HG02623 (cell line): ENCODE results near the gene ANXA1.
"Not testable (repeated sequence)": the region's sequence is repeated elsewhere in the genome, so short reads cannot be mapped to it uniquely, and the experiment has no call there.

ENCODE experiments used
- ATAC-seq: cut with Tn5 transposase; IDR thresholded peaks from one replicate; pipeline ENCODE4 v1.9.1; 2021; ENCODE audit warnings: moderate library complexity; ENCODE audit not compliant: unreplicated experiment

Gene ANXA1

DNA sequence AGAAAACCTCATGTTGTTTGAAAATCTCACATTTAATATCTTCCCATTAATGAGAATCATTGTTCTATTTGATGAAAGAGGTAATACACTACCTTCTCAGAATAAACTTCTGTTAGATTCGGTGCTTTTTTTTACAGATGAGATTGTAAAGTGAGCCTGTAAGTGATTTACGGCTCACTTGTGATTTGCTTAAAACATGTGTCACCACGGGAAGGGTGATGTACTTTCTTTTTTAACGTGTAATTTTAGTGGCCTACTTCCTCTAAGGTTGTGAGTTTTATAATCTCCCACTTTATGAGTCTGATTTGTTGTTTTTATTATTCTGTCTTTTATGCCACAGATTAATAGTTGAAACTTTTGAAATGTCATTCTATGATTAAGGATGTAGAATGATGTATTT, 15.9 kb downstream of the ANXA1 start:
- peak; percentile 53 for ATAC-seq

DNA sequence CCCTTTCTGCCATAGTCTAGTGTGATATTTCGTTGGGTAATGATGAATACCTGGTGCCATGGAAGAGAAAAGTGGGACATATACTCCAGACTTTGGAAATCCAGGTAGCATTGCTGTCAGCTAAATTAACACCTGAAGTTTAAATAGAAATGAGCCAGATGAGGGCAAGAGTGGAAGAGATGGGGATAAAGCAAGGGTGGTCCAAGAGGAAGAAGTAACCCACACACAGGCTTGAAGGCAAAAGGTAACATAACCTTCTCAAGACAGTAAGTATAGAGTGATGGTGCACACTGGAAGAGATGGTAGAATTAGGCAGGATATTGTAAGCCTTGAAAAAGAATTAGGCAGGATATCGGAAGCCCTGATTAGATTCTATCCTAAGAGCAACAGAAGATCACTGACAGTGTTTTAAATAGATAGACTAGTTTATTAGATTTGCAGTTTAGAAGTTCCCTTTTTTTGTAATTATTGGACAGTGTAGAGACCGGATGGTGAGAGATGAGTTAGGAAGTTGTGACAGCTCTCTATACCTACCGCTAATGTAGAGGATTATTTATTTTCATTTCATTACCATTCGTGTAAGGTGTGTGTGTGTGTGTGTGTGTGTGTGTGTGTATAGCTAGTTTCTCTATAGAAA, 16.8 kb downstream of the ANXA1 start:
- no peak for ATAC-seq

DNA sequence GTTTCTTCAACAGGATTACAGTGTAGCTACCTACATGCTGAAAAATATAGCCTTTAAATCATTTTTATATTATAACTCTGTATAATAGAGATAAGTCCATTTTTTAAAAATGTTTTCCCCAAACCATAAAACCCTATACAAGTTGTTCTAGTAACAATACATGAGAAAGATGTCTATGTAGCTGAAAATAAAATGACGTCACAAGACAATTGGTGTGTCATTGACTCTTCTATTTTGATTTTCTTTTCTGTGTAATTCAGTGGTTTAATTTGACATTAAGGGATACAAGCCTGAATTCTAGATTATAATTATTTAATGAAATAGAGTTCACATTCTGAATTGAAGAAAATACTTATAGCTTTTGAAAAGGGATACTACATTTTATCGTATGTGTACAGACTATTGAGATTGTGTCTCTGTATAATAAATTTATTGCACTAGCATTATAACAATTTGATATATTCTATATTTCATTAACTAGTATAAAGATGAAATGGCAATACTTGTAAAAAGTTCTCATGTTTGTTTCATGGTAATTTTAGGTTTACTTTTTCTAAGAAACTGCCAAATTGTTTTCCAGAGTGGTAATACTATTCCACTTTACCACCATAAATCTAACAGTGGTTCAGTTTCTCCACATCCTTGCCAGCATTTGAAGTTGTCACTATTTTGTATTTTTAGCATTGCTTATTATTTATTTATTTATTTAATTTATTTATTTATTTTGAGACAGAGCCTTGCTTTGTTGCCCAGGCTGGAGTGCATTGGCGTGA, 18.7 kb downstream of the ANXA1 start:
- no peak for ATAC-seq

DNA sequence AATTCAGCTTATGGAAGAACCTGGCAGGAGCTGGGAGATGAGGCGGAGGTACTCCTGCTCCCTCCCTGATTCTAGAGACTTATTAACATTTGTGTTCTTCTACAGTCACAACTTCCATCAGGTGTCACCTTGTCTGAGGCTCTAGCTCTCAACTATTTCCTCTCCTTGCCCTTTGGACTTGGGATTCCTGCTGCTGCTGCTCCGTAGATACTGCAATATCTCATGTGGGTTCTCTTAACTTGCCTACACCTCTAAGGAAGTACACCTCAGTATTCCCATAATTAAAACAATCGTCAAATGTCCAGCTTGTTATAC, 21.2 kb downstream of the ANXA1 start:
- ATAC-seq, result no peak

DNA sequence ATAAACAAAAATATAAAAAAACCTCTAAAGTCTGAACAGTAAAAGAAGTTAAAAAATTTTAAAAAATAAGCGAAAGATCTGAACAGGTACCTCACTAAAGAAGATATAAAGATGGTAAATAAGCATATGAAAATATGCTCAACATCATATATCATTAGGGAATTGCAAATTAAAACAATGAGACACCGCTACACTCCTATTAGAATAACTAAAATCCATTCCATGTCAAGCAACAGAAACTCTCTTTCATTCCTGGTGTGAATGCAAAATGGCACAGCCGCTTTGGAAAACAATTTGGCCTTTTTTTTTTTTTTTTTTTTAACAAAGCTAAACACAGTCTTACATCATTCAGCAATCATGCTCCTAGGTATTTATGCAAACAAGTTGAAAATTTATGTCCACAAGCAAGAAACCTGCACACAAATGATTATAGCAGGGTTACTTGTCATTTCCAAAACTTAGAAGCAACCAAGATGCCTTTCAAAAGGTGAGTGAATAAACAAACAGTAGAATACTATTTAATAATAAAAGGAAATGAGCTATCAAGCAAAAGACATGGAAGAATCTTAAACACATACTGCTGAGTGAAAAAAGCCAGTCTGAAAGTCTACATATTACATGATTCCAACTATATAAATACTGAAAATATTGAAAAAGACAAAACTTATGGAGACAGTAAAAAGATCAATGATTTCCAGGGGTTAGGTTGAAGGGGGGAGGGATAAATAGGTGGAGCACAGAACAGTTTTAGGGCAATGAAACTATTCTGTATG, 22.1 kb downstream of the ANXA1 start:
- no peak for ATAC-seq

DNA sequence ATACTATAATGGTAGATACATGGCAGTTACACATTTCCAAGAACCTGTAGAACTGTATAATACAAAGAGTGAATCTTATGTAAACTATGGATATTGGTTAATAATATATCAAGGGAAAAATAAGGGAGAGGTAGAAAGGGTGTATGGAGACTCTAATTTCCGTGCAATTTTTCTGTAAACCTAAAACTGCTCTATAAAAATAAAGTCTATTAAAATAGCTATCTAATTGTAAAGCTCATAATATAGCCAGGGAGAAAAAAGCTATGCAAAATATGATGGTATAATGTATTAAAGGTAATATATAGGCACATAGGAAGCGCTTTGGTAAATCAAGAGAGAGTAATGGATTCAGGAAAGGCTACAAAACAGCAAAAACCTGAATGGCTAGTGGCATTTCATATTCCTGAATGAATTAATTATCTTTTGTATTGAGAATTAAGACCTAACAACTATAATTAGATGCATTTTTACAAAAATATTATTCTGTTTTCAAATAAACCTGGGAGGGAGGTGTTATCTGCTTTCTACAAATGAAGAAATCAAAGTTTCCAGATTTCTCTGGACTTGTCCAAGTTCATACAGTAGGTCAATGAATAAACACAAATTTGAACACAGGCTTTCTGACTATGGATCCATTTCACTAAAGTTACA, 22.8 kb downstream of the ANXA1 start:
- no peak for ATAC-seq

DNA sequence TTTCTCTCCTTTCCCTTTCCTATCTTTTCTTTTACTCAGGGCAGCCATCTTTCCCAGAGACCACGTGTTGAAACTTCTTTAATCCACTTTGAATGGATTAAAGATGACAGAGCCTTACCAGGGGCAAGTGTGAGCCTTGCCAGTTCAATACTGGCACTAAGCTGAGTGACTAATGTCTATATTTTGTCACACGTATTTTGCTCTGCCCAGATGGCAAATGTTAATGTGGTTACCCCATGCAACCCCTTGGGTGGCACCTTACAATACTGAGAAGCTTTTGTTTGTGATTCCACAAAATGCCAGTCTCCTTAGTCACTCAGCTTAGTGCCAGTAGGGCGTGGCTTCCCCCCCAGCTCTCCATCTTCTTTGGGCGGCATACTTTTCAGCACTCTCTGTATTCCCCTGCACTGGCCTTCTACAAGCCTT, 24.8 kb downstream of the ANXA1 start:
- no peak for ATAC-seq

DNA sequence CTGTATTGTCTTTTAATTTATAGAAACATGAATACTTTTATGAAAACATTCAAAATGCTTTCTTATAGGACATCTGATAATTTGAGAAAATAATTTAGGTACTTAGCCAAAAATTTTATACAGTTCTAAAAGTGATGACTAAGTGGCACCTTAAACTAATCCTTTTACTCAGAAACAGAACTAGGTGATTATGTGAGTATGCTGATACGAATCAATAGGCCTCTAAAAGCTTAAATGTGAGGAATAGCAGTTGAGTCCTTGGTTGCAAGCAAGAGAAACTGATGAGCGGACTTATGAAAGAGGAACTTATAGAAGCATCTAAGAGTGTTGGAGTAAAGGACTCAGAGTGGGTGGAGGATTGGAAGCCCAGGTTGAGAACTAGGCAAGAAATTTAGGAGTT, 26.4 kb downstream of the ANXA1 start:
- no peak for ATAC-seq

DNA sequence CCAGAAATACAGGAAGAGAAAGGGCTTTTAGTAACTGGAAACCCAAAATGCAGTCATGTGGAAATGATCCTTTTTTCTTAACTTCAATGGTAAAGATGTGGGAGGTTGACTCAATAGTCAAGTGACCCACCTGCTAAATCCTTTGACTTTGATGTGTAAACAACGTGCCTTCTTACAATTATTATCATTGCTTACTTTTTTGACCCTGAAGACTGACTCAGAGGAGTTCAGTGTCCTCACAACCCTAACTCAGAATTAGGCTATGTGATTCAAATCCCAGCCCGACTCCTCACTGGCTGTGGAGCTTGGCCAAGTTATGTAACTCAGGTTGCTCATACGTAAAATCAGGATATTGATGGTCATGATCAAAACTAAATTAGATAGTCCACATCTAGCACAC, 27.9 kb downstream of the ANXA1 start:
- no peak for ATAC-seq

DNA sequence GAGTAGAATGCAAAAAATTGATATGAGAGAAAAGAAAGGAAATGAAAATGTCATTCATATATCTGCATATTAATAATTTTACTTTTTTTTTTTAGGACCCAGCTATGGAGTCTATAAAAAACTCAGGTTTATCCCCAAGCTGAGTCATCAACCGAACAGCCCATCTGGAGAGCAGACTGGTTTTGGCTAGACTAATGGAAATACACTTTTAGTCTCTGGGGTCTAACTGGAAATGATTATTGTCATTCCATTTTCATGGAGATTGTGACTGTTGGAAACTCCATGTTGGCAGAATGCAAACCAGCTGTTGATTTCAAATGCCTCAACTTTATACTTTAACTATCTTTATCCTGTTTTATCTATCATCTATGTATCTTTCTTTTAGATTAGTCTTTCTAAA, 28.7 kb downstream of the ANXA1 start:
- ATAC-seq, result no peak

DNA sequence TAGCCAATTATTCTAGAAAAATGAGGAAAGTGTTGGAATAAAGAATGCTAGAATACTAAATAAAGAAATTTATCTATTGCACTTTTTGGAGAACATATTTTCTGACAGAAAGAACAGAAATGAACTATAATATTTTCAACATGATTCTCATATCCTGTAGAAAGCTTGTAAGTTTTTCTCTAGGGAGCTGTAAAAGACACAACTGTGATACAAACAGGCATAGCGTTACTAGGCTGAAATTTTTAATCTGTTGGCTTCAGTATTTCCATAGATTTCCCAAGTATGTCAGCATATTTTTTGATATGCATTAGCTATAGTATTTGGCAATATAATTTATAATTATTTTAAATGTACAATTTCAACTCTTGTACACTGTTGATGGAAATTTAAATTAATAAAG, 31.3 kb downstream of the ANXA1 start:
- no peak for ATAC-seq

DNA sequence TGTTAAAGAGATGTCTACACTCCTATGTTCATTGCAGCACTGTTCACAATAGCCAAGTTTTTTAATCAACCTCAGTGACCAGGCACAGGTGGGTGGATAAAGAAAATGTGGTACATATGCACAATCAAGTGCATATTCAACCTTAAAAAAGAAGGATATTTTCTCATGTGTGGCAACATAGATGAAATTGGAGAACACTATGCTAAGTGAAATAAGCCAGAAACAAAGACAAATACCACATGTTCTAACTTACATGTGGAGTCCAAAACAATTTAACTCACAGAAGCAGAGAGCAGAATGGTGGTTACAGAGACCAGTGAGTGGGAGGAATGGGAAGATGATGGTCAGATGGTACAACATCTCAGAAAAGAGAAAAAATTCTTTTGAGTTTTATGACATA, 31.8 kb downstream of the ANXA1 start:
- ATAC-seq, result no peak

DNA sequence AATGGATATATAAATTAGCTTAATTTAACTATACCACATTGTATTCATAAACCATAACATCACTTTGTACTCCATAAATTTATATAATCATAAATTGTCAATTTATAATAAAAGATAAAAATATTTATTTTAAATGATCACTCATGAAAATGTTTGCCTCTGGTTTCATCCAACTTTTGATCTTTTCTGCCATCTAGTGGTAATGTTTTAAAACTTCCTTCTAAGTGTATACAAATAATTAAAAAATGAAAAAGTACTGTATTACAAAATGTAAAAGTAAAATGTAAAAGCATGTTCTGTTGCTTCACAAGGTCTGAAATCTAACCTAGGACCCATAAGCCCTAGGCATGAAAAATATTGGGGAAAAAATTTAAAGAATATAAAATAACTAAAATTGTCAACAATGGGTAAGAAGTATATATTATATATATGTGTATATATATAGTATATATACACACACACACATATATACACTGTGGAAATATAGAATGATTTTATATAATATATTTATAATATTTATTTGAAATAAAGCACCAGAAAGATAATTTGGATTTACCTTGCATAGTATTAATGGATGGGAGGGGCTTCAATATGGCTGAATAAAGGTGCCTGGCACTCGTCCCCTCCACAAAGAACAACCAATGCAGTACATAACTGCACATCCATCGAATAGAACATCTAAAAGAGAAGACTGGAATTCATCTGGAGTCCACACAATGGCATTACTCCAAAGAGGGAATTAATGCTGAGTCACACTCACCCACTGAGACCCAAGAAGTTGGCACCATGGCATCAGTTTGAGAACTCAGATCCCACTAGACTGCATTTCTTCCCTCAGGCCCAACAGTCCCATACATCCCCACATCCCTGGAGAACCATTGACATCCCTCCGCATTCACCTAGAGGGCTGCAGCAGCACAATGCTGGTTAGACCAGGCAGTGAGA, 32.5 kb downstream of the ANXA1 start:
- no peak for ATAC-seq

DNA sequence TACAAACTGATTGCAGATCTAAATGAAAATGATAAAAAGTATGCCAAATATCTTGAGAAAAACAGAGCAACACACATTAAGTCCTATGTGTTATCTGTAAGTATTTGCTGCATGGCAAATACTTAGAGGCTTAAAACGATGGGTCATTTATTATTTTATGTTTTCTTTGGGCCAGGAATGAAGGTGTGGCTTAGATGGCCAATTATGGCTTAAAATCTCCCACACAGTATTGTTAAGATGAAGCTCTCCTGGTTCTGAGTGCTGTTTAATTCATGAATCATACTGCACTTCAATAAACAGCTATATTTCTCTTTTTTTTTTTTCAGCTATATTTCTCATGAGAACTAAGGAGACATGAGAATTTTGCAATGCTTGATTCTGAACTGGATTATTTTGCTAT, 39.4 kb downstream of the ANXA1 start:
- not testable (repeated sequence) for ATAC-seq

DNA sequence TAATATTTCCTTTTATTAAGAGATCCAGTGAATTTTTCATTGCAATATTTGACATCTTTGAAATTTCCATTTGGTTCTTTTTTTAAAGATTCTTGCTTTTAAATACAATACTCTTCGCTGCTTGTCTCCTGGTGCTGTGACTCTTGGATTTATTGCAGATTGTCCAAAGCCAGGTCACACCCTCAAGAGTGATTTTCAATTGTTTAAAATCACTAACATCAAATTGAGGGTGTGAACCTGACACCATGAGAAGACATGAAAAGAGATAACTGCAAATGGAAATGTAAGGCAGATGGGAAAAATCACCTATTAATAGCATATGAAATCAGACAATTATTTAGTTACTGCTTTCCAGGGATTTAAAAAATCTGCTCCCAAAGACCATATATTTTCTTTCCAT, 42.6 kb downstream of the ANXA1 start:
- ATAC-seq, result no peak

DNA sequence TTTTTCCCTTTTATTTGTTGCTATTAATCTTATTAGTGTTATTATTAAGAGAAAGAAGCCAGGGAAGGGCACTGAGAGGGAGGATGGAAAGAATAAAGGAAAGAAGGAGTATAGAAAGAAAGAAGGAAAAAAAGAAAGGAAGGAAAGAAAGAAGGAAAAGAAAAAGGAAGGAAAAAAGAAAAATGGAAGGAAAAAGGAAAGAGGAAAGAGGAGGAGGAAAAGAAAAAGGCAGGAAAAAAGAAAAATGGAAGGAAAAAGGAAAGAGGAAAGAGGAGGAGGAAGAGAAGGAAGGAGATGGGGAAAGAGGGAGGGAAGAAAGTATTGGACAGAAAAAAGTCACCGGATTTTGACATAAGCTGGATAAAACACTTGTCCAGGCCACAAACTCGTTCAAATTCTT, 47.8 kb downstream of the ANXA1 start:
- ATAC-seq, result no peak

DNA sequence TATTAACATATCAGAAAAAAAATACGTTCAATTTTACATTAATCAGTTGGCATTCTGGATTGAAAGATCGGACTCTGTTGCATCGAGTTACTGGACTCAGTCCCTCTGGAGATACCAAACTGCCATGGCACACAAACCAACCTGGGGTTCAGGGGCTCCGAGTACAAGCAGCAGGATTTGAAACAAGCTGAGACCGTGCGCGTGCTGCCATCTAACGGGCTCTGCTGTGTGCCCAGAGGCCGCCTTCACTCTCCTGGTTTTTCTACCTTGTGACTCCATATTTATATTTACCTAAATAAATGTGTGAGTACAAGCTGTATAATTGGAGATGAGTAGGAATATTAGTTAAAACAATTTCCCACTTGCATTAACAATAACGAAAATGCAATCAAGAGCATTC, 48.2 kb downstream of the ANXA1 start:
- ATAC-seq, result no peak

DNA sequence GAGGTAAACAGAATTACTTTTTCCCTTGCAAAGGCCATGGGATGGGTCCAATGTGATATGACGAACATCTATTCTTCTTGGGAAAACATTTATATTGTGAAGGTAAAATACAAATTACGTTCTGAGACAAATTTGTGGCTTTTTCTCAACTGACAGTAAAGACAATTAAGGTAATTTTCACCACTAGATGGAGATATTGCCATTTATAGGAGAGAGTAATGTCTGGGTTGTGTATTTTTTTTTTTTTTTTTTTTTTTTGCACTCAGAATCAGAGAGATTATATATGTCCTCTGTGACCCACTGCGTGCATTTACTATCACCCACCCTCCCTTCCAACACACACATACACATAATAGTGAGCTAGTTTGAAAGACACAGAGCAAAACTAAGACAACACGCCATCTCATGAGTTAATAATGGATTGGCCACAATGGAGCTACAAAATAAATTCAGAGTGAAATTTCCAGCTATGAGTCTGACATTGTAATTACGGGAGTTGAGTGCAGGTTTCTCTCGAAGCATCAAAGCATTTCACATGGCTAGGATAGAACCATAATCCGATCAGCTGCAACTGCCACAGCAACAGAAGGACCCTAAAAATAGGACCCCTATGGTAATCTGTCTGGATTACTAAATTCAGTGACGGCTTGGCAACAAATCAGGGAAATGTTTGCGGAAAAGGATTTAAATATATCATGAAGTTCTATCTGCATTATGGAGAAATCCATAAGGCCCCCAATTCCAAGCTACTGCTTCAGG, 49.2 kb downstream of the ANXA1 start:
- no peak for ATAC-seq

DNA sequence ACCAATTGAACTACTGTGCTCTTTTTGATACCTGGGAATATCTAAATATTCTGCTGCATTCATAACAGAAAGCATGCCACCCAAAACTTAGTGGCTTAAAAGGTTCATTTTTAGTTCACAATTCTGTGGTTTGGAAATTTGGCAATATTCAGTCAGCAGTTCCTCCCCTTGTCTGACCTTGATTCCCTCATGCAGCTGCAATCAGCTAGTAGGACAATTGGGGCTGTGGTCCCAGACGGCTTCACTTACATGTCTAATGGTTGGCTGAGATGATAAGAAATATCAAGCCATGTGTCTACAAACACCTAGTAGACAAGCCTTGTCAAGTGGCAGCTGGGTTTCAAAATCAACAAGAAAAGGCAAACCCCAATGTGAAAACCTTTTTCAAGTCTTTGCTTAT, 51.3 kb downstream of the ANXA1 start:
- no peak for ATAC-seq

DNA sequence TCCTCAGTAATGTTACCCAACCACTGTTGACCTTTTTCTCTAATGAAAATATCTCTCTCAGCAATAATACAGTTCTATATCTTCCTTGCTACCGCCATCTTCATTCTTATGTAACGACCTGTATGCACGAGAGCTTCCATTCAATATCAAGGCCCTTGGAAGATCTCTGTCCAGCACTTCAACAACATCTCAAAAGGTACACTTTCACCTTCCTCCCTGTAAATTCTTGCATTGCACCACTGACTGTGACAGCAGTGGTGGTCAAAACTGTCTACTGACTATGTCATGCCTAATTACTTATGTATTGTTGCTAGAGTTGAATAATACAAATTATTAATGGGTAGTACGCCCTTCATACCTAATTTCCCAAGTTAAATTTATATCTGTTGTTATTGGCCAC, 53.3 kb downstream of the ANXA1 start:
- no peak for ATAC-seq
